Kidney epithelial cell (primary cell): ENCODE data around the gene ACAD10. TPM values are rescaled to one million over a fixed set of nuclear protein-coding genes. Genes with fewer than 3 reads are reported as not detected.

ENCODE experiments used
- DNase-seq: peaks from one replicate; pipeline ENCODE4 v3.0.0-alpha.2; 2010; ENCODE audit warnings: low read depth
- H3K27me3 ChIP-seq: 2 replicates; pipeline ENCODE4 v1.6.0; 2011; ENCODE audit warnings: low read length; ENCODE audit not compliant: control insufficient read depth, insufficient read depth
- H3K36me3 ChIP-seq: 2 replicates; pipeline ENCODE4 v1.5.1; 2011; ENCODE audit warnings: low read length; ENCODE audit not compliant: control insufficient read depth, insufficient read depth
- H3K4me3 ChIP-seq: 2 replicates; pipeline ENCODE4 v1.5.1; 2011; ENCODE audit warnings: low read depth, mild to moderate bottlenecking, control low read depth, low read length
- CTCF ChIP-seq: IDR thresholded peaks from 2 replicates; pipeline ENCODE4 v1.5.1; 2011; ENCODE audit warnings: mild to moderate bottlenecking, moderate library complexity, low read length, control low read depth, inconsistent platforms; ENCODE audit not compliant: insufficient read depth, poor library complexity, severe bottlenecking
- total RNA-seq: library from RNA; depleted of rRNA; stranded (reverse); fragments of >200 nt; gene quantifications from 2 replicates; pipeline ENCODE4 v1.2.3, GENCODE V29; 2015

Gene ACAD10
- total RNA-seq, 1 donor from 2014 or later: 41.2 TPM

GRCh38 chr12:111691262-111691661 lies 5.4 kb downstream of the ACAD10 start:
- H3K36me3 ChIP-seq: no peaks in the 10 kb centered on the region
- TF ChIP-seq CTCF: no peak
- H3K27me3 ChIP-seq: no peaks in the 10 kb centered on the region
- H3K4me3 ChIP-seq: no peak overlapping the region
- DNase-seq: no peak

DNA sequence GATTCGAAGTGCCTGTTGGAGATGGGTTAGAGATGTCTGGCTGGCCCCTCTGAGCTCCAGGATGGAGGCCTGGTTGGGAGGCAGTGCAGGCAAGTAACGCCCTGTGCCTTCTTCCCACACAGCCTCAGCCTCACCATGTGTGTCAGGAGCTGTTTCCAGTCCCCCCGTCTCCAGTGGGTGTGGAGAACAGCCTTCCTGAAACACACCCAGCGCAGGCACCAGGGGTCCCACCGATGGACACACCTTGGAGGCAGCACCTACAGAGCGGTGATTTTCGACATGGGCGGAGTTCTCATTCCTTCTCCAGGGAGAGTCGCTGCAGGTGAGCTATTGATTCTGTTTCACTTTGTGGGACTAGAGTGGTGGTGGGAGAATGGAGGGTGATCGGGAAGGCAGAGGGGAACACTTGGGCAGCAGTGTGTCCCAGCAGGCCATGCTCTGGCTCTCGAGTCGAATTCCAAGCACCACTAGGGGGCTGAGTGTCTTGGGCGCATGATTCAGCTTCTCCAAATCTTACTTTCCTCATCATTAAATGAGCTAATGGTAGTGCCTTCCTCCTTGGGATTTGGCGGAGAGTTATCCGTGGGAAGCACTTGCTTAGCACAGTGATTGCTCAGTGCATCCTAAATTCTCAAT lies 6.8 kb downstream of the ACAD10 start:
- no peak for DNase-seq
- Histone ChIP-seq H3K36me3 (no peaks in the 10 kb centered on the region), H3K27me3 (no peaks in the 10 kb centered on the region), H3K4me3 (no peak overlapping the region)
- TF ChIP-seq CTCF: peak; percentile 5

GRCh38 chr12:111693818-111694217 lies 8.0 kb downstream of the ACAD10 start:
- Histone ChIP-seq H3K36me3 (no peaks in the 10 kb centered on the region), H3K4me3 (no peak overlapping the region), H3K27me3 (no peaks in the 10 kb centered on the region)
- DNase-seq: no peak
- no peak for TF ChIP-seq CTCF

DNA sequence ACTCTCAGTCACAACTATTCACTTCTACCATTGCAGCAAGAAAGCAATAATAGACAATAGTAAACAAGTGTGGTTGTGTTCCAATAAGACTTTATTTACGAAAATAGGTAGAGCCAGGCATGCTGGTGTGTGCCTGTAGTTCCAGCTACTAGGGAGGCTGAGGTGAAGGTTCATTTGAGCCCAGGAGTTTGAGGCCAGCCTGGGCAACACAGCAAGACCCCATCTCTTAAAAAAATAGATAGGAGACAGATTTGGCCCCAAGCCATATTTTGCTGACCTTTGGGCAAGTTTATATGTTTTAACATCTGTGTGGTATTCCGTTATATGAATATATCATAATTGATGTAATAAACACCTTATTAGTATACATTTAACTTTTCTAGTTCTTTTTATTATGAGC lies 14.1 kb downstream of the ACAD10 start:
- no peak for TF ChIP-seq CTCF
- DNase-seq: no peak
- Histone ChIP-seq H3K27me3 (no peaks in the 10 kb centered on the region), H3K4me3 (no peak overlapping the region), H3K36me3 (no peaks in the 10 kb centered on the region)

GRCh38 chr12:111705672-111706071 lies 19.8 kb downstream of the ACAD10 start:
- TF ChIP-seq CTCF: no peak
- no peaks in the 10 kb centered on the region for H3K36me3 ChIP-seq
- no peak for DNase-seq
- H3K4me3 ChIP-seq: no peak overlapping the region
- H3K27me3 ChIP-seq: no peaks in the 10 kb centered on the region

- no peak for TF ChIP-seq CTCF
- DNase-seq: no peak
- Histone ChIP-seq H3K27me3 (no peaks in the 10 kb centered on the region), H3K4me3 (no peak overlapping the region), H3K36me3 (no peaks in the 10 kb centered on the region)
These were observed 20.3 kb downstream of the ACAD10 start for GRCh38 chr12:111706145-111706544.
